ENCODE results near the gene ITSN2. TPM values are rescaled to one million over a fixed set of nuclear protein-coding genes. Genes with fewer than 3 reads are reported as not detected.

Gene ITSN2
- total RNA-seq, 5 donors from 2014 or later (not counting 1 experiment from before 2014, with no cell fraction given), result 95.7 to 110 (median 101) TPM

Other genes starting within 250 kb of the ITSN2 start
- gene PFN4, start 237.2 kb downstream of the ITSN2 start, total RNA-seq, result under 1 TPM in 2 of 5 donors, not detected in 3; 0.28 to 0.49 TPM
- 10 to 100 TPM; 16.4 to 24.7 (median 18.5) TPM for gene FAM228B, start 237.1 kb downstream of the ITSN2 start, total RNA-seq
- gene FAM228A, start 185.5 kb downstream of the ITSN2 start, total RNA-seq, result under 1 TPM in 4 of 5 donors, not detected in 1; 0.20 to 0.70 (median 0.40) TPM
- 10 to 100 TPM; 34.7 to 55.5 (median 37.6) TPM for gene NCOA1, start 130.7 kb upstream of the ITSN2 start, total RNA-seq

Measured in T-cell (primary cell).